DND-41 (cell line): ENCODE data around the gene CNIH1.

Experiments
- EZH2 ChIP-seq: IDR thresholded peaks from 3 replicates; pipeline ENCODE4 v1.6.1; 2012; ENCODE audit warnings: borderline replicate concordance, low read depth, mild to moderate bottlenecking, moderate library complexity, low read length, inconsistent platforms; ENCODE audit not compliant: severe bottlenecking
- TF ChIP-seq, protein P1 (sequence below): IDR thresholded peaks from 2 replicates; pipeline ENCODE4 v1.5.1; 2012; ENCODE audit warnings: borderline replicate concordance, low read length, moderate library complexity, mild to moderate bottlenecking; ENCODE audit not compliant: poor library complexity, severe bottlenecking; ENCODE audit errors: extremely low read depth

DNA sequence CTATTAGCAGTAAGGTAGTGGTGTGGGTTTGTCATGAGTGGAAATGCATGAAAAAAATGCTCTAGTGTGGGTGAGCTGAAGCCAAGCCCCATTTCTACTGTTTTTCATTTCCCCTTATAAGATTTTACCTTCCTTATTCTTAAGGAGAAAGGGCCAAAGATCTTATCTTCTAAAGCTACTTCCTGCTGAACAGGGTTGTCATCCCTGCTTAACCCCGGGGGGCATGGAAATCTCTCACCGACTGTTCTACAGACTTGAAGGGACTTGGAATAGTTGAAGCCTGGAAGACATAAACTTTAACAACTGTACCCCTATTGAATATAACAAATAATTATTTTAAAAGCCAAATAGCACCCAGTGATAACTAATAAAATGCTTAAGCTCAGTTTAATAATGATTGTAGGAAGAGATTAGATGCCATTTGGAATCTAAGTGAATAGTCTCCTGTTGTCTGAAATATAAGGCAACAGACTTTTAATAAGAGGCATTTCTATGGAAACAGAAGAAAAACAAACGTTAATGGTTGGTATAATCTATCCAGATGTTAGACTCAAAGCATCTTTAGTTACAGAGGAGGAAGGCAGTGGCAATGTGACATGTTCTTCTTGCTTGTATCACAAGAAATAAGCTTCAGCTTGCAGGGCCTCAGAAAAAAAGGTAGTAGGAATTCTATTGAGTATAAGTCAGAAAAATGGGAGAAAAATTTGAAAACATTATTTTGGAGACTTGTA is 49.4 kb upstream of the CNIH1 start:
- TF ChIP-seq EZH2 = no peak
- TF ChIP-seq, protein P1, sequence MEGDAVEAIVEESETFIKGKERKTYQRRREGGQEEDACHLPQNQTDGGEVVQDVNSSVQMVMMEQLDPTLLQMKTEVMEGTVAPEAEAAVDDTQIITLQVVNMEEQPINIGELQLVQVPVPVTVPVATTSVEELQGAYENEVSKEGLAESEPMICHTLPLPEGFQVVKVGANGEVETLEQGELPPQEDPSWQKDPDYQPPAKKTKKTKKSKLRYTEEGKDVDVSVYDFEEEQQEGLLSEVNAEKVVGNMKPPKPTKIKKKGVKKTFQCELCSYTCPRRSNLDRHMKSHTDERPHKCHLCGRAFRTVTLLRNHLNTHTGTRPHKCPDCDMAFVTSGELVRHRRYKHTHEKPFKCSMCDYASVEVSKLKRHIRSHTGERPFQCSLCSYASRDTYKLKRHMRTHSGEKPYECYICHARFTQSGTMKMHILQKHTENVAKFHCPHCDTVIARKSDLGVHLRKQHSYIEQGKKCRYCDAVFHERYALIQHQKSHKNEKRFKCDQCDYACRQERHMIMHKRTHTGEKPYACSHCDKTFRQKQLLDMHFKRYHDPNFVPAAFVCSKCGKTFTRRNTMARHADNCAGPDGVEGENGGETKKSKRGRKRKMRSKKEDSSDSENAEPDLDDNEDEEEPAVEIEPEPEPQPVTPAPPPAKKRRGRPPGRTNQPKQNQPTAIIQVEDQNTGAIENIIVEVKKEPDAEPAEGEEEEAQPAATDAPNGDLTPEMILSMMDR = no peak
